Mononuclear cell (primary cell): ENCODE results near the gene TMEM131. TPM values are rescaled to one million over a fixed set of nuclear protein-coding genes. Genes with fewer than 3 reads are reported as not detected.
"Not testable (repeated sequence)": the region's sequence is repeated elsewhere in the genome, so short reads cannot be mapped to it uniquely, and the experiment has no call there.

ENCODE experiments used
- H3K27me3 ChIP-seq: 2 replicates; pipeline ENCODE4 v1.6.0; 2011; ENCODE audit warnings: low read length, control low read depth; ENCODE audit not compliant: insufficient read depth
- H3K4me1 ChIP-seq: 2 replicates; pipeline ENCODE4 v1.5.1; 2011; ENCODE audit warnings: mild to moderate bottlenecking, low read length, control low read depth; ENCODE audit not compliant: insufficient read depth
- H3K4me3 ChIP-seq: 2 replicates; pipeline ENCODE4 v1.5.1; 2011; ENCODE audit warnings: mild to moderate bottlenecking, low read length, moderate library complexity
- H3K9me3 ChIP-seq: 2 replicates; pipeline ENCODE4 v1.5.1; 2011; ENCODE audit warnings: low read depth, mild to moderate bottlenecking, control low read depth, low read length
- total RNA-seq: library from RNA; depleted of rRNA; stranded (reverse); fragments of >200 nt; gene quantifications from one replicate; pipeline ENCODE4 v1.2.3, GENCODE V29; 2012

Gene TMEM131
- total RNA-seq, 1 donor, result 26.6 TPM

DNA sequence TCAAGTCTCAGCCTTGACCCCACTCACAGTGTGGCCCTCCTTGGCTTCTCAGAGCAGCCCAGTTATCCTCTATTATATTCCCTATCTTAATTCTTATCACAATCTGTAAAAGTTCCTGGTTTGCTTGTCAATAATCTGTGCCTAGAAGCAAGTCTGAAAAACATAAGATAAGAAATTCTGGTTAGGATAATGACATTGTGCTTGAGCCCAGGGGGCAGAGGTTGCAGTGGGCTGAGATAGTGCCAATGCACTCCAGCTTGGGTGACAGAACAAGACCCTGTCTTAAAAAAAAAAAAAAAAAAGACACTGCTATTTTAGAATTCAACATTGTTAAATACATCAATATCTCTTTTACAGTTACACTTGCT lies 63.9 kb downstream of the TMEM131 start:
- no peaks in the 10 kb centered on the region for H3K9me3 ChIP-seq
- peaks cover 47% of the 10 kb centered on the region for H3K4me1 ChIP-seq
- H3K4me3 ChIP-seq, result no peak overlapping the region
- H3K27me3 ChIP-seq, result no peaks in the 10 kb centered on the region

DNA sequence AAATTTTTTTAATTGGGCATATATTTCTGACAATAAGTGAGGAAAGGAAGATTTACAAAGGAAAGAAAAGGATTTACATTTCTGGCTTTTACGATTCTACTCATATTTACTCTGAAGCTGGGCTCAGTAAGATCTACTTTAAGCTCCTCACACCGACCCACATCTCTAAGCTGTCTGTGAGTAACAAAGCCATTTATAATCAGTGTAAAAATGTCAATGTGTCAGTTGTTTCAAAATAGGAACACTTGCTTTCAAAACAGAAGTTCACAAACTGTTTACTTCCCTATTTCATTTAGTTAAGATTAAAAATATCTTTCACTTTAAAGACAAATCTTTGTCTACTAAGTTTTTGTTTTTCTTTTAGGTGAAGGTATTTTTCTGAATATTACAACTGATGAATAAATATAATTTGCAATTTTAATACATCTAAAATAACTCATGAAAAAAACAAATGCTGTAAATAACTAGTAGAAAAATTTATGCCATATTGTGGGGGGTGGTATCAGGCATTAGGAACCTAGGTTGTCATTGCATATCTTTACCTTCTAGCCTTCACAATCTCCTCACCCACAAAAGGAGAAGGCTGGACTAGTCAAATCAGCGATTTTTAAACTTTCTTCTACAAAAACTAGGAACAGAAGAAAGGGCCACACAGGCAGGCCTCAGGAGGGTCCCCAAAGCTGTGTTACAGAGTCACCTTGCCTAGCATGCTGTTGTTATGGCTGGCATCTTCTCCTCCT lies 64.5 kb downstream of the TMEM131 start:
- no peaks in the 10 kb centered on the region for H3K27me3 ChIP-seq
- H3K9me3 ChIP-seq, result no peaks in the 10 kb centered on the region
- peaks cover 50% of the 10 kb centered on the region for H3K4me1 ChIP-seq
- no peak overlapping the region for H3K4me3 ChIP-seq

DNA sequence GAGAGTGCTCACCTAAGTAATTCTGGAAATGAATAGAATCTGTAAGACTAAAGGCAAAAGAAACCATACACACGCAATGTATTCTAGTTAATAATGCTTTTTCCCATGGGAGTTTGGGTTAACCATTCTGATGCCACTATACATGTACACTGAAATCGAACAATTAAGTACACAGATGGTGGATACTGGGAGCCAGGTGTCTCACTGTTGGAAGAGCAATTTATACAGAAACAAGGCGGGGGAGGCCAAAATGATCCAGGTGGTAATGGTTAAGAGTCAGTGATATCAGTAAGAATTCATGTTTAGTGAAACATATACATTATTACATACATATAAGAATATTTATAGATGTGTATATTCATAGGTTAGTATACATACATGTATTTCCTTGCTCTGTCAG lies 67.2 kb downstream of the TMEM131 start:
- no peaks in the 10 kb centered on the region for H3K9me3 ChIP-seq
- peaks cover 37% of the 10 kb centered on the region for H3K4me1 ChIP-seq
- no peaks in the 10 kb centered on the region for H3K27me3 ChIP-seq
- no peak overlapping the region for H3K4me3 ChIP-seq

DNA sequence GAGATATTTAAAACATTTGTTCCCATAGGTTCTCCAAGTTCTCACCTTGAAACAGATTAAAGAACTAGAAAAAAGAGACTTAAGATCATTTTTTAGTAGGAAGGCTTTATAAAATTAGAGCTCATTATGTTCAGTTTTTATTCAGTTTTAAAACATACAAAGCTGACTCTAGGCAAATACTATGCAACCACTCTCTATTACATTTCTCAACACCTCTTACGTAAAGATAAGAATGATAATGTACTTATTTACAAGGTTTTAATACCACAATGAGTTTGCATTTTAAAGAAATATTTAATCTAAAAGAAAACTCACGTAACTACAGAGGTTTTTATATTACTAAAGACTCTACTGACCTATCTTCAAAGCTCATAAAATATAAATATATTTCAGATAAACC lies 68.8 kb downstream of the TMEM131 start:
- H3K4me1 ChIP-seq, result peaks cover 32% of the 10 kb centered on the region
- no peak overlapping the region for H3K4me3 ChIP-seq
- H3K27me3 ChIP-seq, result no peaks in the 10 kb centered on the region
- H3K9me3 ChIP-seq, result no peaks in the 10 kb centered on the region

DNA sequence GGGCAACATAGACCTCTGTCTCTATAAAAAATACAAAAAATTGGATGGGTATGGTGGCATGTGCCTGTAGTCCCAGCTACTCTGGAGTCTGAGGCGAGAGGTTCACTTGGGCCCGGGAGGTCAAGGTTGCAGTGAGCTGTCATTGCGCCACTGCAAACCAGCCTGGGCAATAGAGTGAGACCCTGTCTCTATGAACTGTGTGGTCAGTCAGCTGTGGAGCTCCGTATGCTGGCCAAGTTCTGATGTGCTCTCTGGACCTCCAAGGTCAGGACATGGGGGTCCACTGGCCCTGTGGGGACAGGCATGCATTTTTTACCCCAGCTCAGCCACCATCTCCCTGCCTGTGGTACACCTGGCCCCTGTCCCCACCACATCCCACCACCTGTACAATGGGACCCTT lies 71.6 kb downstream of the TMEM131 start:
- H3K4me3 ChIP-seq, result no peak overlapping the region
- no peaks in the 10 kb centered on the region for H3K27me3 ChIP-seq
- H3K9me3 ChIP-seq, result no peaks in the 10 kb centered on the region
- peaks cover 9% of the 10 kb centered on the region for H3K4me1 ChIP-seq

DNA sequence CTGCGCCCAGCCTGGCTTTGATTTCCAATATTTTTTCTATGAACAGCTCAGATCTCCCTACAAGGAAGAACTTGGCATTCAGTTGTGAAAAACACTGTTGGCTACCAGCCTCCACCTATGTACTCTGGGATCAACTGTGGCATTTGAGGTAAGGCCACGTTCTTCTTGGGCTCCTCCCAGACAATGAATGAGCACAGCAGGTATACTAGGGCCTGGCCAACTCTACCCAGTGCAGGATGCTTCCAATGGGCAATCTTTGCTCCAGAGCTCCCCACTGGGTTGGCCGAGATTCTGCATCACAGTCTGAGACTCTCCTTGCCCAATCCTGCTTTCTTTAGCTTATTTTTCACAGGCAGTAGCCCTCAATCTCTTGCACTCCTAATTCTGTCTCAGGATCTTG lies 75.9 kb downstream of the TMEM131 start:
- H3K27me3 ChIP-seq, result no peaks in the 10 kb centered on the region
- no peaks in the 10 kb centered on the region for H3K9me3 ChIP-seq

DNA sequence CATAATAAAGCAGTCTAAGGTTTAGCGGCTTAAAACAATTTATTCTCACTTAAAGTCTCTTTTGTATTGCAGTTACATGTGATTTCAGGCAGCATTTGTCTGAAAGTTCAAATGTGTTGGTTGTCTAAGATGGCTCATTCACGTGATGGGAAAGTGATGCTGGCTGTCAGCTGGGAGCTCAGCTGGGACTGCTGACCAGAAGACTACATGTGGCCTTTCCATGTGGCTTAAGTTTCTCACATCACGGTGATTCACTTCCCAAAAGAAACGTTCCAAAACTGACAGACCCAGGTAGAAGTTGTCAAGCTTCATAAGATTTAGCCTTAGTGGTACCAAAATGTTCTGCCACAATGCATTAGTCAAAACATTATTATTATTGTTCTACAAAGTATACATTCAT lies 76.9 kb downstream of the TMEM131 start:
- H3K4me3 ChIP-seq, result no peak overlapping the region
- H3K4me1 ChIP-seq, result no peaks in the 10 kb centered on the region
- no peaks in the 10 kb centered on the region for H3K9me3 ChIP-seq
- H3K27me3 ChIP-seq, result no peaks in the 10 kb centered on the region

More for the DNA sequence above, 75.9 kb downstream of the TMEM131 start:
- no peak overlapping the region for H3K4me3 ChIP-seq
- no peaks in the 10 kb centered on the region for H3K4me1 ChIP-seq

DNA sequence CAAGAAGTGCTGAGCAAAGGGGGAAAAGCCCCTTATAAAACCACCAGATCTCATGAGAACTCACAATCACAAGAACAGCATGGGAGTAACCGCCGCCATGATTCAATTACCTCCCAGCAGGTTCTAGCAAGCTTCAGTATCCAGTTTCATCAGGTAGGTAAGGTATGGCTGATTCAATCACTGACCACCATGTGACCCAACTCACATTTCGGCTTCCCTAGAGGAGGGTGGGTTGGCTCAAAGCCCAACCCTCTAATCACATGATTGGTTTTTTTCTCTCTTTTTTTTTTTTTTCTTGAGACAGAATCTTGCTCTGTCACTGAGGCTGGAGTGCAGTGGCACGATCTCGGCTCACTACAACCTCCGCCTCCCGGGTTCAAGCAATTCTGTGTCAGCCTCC lies 78.1 kb downstream of the TMEM131 start:
- H3K27me3 ChIP-seq, H3K4me3 ChIP-seq, H3K9me3 ChIP-seq, H3K4me1 ChIP-seq: not testable (repeated sequence)

DNA sequence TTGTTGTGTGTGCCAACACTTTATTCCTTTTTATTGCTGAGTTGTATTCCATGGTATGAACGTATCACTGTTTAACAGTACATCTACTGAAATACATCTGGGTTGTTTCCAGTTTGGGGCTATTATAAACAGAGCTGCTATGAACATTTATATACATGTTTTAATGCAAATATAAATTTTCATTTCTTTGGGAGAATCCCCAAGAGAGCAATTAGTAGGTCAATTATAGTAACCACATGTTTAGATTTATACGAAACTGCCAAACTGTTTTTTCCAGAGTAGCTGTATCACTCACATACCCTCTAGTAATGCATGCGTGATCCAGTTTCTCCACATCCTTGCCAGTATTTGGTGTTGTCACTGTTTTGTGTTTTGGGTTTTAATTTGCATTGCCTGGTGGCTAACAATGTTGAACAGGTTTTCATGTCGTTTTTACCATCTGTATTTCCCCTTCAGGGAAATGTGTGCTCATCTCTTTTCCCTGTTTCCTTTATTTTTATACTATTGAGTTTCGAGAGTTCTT lies 81.0 kb downstream of the TMEM131 start:
- Histone ChIP-seq H3K4me1 (peaks cover 21% of the 10 kb centered on the region), H3K9me3 (no peaks in the 10 kb centered on the region), H3K27me3 (no peaks in the 10 kb centered on the region), H3K4me3 (no peak overlapping the region)

DNA sequence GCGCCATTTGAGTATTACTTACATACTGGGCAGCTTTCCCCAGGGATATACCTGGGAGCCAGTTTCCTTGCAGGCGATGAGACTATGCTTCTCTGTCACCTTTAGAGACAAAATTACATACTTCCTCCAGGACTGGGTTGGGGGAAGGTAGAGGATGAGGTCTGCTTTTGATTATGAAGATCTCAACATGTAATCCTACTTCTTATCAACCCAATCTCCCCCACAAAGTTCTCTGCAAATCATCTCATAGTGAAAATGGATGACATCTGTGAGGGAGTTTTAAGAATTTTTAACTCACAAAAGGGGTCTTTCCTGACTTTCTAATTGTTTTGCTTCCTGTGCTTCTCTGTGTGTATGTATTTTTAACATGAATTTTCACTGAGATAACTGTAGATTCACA lies 81.9 kb downstream of the TMEM131 start:
- Histone ChIP-seq H3K9me3 (no peaks in the 10 kb centered on the region), H3K4me1 (peaks cover 26% of the 10 kb centered on the region), H3K27me3 (no peaks in the 10 kb centered on the region), H3K4me3 (no peak overlapping the region)

DNA sequence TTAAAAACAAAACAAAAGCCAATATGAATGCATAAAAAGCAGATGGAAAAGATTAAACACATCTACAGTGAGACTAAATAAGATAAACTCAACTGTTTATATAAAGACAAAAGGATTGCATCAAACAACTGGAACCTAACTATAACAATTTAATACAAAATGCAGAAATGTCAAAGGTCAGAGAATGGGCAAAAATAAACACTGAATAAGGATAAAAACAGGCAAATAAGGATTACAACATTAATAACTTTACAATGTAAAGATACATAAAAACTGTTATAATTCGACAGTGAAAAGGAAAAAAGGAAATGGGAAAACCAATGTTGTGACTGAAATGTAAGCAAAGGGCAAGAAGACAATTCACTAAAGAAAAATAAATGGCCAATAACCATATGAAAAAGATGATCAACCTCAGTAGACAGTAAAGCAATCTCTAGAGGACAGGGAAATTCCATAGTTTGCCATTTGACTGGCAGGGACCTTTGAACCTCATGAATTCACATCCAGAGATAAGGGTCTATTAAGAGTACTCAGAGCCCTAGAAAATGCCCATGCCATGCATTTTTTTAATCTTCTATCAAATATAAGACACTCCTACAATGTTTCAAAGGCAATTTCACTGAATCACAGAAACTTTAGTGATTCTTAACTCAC lies 83.7 kb downstream of the TMEM131 start:
- Histone ChIP-seq H3K27me3 (no peaks in the 10 kb centered on the region), H3K9me3 (no peaks in the 10 kb centered on the region), H3K4me1 (peaks cover 42% of the 10 kb centered on the region), H3K4me3 (no peak overlapping the region)

DNA sequence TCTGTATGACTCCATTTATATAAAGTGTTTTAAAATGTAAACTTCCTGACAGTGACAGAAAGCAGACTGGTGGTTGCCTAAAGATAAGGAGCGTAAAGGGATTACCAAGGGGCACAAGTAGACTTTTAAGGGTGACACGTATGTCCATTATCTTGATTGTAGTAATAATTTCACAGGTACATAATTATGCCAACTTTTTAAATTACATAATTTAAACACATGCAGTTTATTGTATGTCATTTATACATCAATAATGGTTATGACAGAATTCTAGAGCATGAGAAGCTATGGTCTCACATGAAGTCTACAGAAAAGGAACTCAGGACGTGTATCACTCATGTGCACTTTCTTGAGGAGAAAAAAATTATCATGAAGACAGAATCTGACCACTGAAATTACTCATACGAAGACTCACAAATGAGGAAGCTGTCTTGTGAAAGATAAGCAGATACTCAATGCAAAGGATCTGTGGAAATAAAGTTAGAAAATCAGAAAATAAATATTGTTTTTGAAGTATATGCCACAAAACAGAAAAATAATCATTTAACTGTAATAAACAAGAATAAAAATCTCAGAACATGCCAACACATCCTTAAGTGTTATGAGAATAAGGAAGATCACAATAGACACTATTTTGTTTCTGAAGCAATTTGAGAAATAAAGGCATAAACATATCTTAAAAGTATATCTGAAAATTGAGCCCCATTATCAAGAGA lies 84.4 kb downstream of the TMEM131 start:
- H3K4me3 ChIP-seq, result no peak overlapping the region
- no peaks in the 10 kb centered on the region for H3K27me3 ChIP-seq
- H3K4me1 ChIP-seq, result peaks cover 42% of the 10 kb centered on the region
- no peaks in the 10 kb centered on the region for H3K9me3 ChIP-seq

DNA sequence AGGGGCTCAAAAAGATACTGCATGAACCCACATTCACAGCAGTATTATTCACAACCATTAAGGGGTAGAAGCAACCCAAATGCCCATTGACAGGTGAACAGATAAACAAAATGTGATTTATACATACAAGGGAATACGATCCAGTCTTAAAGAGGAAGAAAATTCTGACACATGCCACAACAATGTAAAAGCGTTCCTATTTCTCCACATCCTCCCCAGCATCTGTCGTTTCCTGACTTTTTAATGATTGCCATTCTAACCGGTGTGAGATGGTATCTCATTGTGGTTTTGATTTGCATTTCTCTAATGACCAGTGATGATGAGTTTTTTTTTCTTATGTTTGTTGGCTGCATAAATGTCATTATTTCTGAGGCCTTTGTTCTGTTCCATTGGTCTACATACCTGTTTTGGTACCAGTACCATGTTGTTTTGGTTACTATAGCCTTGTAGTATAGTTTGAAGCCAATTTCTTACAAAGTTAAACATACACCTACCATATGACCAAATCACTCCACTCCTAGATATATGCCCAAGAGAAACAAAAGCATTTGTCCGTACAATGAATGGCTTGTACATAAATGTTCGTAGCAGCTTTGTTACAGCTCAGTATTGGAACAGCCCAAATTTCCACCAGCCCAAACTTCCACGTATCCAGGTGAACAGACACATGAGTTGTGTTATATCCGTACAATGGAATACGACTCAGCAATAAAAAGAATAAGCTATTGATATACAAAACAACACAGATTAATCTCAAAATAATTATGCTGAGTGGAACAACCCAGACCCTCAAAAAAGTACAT lies 85.1 kb downstream of the TMEM131 start:
- H3K9me3 ChIP-seq, result no peaks in the 10 kb centered on the region
- H3K4me3 ChIP-seq, result no peak overlapping the region
- H3K27me3 ChIP-seq, result no peaks in the 10 kb centered on the region
- peaks cover 42% of the 10 kb centered on the region for H3K4me1 ChIP-seq

DNA sequence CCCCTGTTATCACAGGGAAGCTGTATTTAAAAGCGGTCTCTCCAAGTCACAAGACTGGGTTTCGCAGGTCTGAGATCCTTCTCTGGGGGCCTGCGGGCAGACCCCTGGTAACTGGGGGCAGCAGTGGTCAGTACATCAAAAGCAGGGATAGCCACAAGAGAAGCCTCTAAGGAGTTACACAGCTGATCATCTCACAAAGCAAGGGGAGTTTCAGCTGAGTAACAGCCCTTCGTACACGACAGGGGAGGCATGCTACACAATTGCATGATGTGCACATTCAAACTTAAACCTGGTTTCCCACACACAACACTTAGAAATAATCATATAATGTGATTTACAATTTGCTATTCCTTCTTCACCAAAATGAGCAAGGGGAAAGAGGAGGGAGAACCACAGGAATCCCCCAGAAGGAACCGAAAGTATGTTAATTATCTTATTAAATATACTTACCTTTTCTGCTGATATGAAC lies 87.5 kb downstream of the TMEM131 start:
- no peaks in the 10 kb centered on the region for H3K9me3 ChIP-seq
- H3K27me3 ChIP-seq, result no peaks in the 10 kb centered on the region
- H3K4me3 ChIP-seq, result no peak overlapping the region
- peaks cover 42% of the 10 kb centered on the region for H3K4me1 ChIP-seq
